Prostate gland (tissue), 2 donors: Measurements from ENCODE around the gene CUX1.

ENCODE experiments used
- CTCF ChIP-seq, 4 experiments: fragments of 200-600 bp in 2 of 4; fragments of 450-650 bp in 2 of 4; sonication (generic) in 2 of 4; IDR thresholded peaks; 1 replicate in 3 of 4; 2 replicates in 1 of 4; pipeline ENCODE4 v1.5.1; 2016 to 2019; ENCODE audit warnings: antibody characterized with exemption in 4 of 4, mild to moderate bottlenecking in 2 of 4, moderate library complexity in 2 of 4
- POLR2A ChIP-seq: fragments of 450-650 bp; IDR thresholded peaks from one replicate; pipeline ENCODE4 v1.6.1; 2016; ENCODE audit warnings: antibody characterized with exemption, mild to moderate bottlenecking

GRCh38 chr7:102147008-102147407, 329.6 kb downstream of the CUX1 start:
- TF ChIP-seq CTCF (IDR thresholded peaks at IDR 0.05) (no peak), POLR2A (no peak)
